C4-2B (cell line): ENCODE results near the gene RD3L.

Experiments
- CTCF ChIP-seq: fragments of 450-650 bp; conservative IDR thresholded peaks from 2 replicates; pipeline ENCODE4 v1.5.1; 2017; ENCODE audit warnings: mild to moderate bottlenecking
- ZFX ChIP-seq: fragments of 450-650 bp; IDR thresholded peaks from 2 replicates; pipeline ENCODE4 v1.6.1; 2017

- TF ChIP-seq CTCF (peak; percentile 97), ZFX (no peak)
These were observed 31.9 kb downstream of the RD3L start for GRCh38 chr14:103910262-103910935.
